ENCODE measurements around the gene ALPK1. TPM values are rescaled to one million over a fixed set of nuclear protein-coding genes. Genes with fewer than 3 reads are reported as not detected.

Gene ALPK1
- polyA plus RNA-seq, 1 donor from 2014 or later = 0.10 TPM

DNA sequence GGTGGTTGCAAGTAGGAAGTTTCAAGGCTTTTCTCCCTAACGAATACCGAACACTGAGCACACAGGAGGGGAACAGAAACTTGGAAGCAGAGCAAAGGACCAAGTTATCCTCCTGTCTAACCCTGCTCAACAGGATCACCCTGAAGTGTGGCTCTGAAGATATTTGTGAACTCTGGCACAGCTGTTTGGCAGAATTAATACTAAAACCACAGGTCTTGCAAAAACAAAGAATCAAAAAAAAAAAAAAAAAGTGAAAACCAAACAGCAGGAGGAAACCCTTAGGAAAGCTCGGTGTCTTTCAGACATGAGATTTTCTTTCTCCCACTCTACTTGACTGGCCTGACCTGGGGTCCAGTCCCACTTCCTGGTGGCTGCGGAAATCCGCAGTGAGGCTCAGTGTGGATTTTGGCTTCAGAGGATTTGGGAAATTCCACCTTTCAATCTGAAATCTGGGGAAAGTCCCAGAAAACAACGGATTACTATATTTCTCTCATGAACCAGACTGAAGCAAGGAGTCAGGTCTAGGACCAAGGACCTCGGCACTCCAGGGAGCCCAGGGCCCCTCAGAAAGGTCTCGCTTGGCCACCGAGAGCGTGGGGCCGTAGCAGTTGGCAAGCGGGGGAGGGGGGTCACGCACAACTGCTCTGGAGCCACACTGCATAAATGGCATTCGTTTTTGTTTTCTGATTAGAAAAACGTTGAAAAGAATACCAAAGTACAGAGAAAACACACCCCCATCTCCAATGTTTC is 12.3 kb upstream of the ALPK1 start:
- Histone ChIP-seq H3K27me3 (ENCODE audit: insufficient read depth, low read depth, low read length) (peaks cover 3% of the 10 kb centered on the region), H3K9me2 (ENCODE audit: insufficient read depth, low read length) (no peaks in the 10 kb centered on the region), H2AFZ (ENCODE audit: low read depth, low read length) (no peak overlapping the region), H3K79me2 (replicated peaks; ENCODE audit: insufficient read depth, low read length) (no peaks in the 10 kb centered on the region), H4K20me1 (ENCODE audit: insufficient read depth) (no peaks in the 10 kb centered on the region), H3K9ac (ENCODE audit: low read length) (peak overlapping the region; percentile 73), H3K36me3 (ENCODE audit: insufficient read depth, low read length) (no peaks in the 10 kb centered on the region), H3K27ac (ENCODE audit: low read length) (no peak overlapping the region), H3K4me3 (ENCODE audit: low read length) (peak overlapping the region; percentile 89), H3K9me3 (ENCODE audit: low read length) (no peaks in the 10 kb centered on the region), H3F3A (ENCODE audit: insufficient read depth, low read length, poor library complexity, severe bottlenecking) (no peaks in the 10 kb centered on the region), H3K4me2 (ENCODE audit: low read length) (peak overlapping the region; percentile 52)
- TF ChIP-seq MXI1 (conservative IDR thresholded peaks at IDR 0.05; ENCODE audit: poor library complexity, severe bottlenecking) (no peak), EP300 (conservative IDR thresholded peaks at IDR 0.05; ENCODE audit: poor library complexity, severe bottlenecking) (no peak), EZH2 (IDR thresholded peaks at IDR 0.05; ENCODE audit: borderline replicate concordance, insufficient read depth, low read length, poor library complexity, severe bottlenecking) (no peak), RAD21 (conservative IDR thresholded peaks at IDR 0.05) (no peak), SMC3 (conservative IDR thresholded peaks at IDR 0.05; ENCODE audit: poor library complexity) (no peak), TAF1 (IDR thresholded peaks at IDR 0.05; ENCODE audit: low read depth) (no peak), POLR2AphosphoS5 (IDR thresholded peaks at IDR 0.05) (no peak)
- TF ChIP-seq, protein P1, sequence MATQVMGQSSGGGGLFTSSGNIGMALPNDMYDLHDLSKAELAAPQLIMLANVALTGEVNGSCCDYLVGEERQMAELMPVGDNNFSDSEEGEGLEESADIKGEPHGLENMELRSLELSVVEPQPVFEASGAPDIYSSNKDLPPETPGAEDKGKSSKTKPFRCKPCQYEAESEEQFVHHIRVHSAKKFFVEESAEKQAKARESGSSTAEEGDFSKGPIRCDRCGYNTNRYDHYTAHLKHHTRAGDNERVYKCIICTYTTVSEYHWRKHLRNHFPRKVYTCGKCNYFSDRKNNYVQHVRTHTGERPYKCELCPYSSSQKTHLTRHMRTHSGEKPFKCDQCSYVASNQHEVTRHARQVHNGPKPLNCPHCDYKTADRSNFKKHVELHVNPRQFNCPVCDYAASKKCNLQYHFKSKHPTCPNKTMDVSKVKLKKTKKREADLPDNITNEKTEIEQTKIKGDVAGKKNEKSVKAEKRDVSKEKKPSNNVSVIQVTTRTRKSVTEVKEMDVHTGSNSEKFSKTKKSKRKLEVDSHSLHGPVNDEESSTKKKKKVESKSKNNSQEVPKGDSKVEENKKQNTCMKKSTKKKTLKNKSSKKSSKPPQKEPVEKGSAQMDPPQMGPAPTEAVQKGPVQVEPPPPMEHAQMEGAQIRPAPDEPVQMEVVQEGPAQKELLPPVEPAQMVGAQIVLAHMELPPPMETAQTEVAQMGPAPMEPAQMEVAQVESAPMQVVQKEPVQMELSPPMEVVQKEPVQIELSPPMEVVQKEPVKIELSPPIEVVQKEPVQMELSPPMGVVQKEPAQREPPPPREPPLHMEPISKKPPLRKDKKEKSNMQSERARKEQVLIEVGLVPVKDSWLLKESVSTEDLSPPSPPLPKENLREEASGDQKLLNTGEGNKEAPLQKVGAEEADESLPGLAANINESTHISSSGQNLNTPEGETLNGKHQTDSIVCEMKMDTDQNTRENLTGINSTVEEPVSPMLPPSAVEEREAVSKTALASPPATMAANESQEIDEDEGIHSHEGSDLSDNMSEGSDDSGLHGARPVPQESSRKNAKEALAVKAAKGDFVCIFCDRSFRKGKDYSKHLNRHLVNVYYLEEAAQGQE (IDR thresholded peaks at IDR 0.05; ENCODE audit: borderline replicate concordance) = no peak
- TF ChIP-seq, protein P2, sequence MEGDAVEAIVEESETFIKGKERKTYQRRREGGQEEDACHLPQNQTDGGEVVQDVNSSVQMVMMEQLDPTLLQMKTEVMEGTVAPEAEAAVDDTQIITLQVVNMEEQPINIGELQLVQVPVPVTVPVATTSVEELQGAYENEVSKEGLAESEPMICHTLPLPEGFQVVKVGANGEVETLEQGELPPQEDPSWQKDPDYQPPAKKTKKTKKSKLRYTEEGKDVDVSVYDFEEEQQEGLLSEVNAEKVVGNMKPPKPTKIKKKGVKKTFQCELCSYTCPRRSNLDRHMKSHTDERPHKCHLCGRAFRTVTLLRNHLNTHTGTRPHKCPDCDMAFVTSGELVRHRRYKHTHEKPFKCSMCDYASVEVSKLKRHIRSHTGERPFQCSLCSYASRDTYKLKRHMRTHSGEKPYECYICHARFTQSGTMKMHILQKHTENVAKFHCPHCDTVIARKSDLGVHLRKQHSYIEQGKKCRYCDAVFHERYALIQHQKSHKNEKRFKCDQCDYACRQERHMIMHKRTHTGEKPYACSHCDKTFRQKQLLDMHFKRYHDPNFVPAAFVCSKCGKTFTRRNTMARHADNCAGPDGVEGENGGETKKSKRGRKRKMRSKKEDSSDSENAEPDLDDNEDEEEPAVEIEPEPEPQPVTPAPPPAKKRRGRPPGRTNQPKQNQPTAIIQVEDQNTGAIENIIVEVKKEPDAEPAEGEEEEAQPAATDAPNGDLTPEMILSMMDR (IDR thresholded peaks at IDR 0.05; ENCODE audit: poor library complexity, severe bottlenecking) = no peak

DNA sequence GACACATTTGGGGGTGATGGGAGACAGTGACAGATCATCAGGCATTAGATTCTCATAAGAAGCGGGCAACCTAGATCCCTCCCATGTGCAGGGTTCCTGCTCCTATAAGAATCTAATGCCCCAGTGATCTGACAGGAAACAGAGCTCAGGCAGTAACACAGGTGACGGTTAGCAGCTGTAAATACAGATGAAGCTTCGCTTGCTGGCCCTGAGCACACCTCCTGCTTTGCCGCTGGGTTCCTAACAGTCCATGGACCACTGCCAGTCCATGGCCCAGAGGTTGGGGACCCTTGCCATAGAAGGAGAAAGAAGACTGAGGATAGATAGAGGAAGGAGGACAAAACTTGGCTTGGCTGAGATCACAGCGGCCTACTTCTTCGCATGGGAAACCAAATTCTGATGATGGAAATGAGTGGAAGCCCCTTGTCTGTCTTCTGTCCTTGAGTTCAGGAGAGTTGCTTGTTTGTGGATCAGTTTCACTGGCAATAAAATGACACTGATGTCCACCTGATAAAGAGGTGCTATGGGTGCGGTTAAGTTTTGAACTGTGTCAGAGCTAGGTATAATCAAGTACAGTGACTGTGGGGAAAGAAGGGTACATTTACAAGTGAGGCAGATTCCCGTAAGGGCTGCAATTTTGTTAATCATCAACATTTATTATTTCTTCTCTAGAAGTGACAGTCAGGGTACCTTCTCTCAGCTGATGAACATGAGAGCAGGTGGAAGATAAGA is 9.7 kb upstream of the ALPK1 start:
- H3K27me3 ChIP-seq (ENCODE audit: insufficient read depth, low read depth, low read length) = peaks cover 3% of the 10 kb centered on the region
- no peaks in the 10 kb centered on the region for H3F3A ChIP-seq (ENCODE audit: insufficient read depth, low read length, poor library complexity, severe bottlenecking)
- no peaks in the 10 kb centered on the region for H3K36me3 ChIP-seq (ENCODE audit: insufficient read depth, low read length)
- H3K79me2 ChIP-seq (replicated peaks; ENCODE audit: insufficient read depth, low read length) = no peaks in the 10 kb centered on the region
- H3K9me2 ChIP-seq (ENCODE audit: insufficient read depth, low read length) = no peaks in the 10 kb centered on the region
- TF ChIP-seq EP300 (conservative IDR thresholded peaks at IDR 0.05; ENCODE audit: poor library complexity, severe bottlenecking) (no peak), POLR2AphosphoS5 (IDR thresholded peaks at IDR 0.05) (no peak), TAF1 (IDR thresholded peaks at IDR 0.05; ENCODE audit: low read depth) (no peak), RAD21 (conservative IDR thresholded peaks at IDR 0.05) (no peak), SMC3 (conservative IDR thresholded peaks at IDR 0.05; ENCODE audit: poor library complexity) (no peak), MXI1 (conservative IDR thresholded peaks at IDR 0.05; ENCODE audit: poor library complexity, severe bottlenecking) (no peak)
- TF ChIP-seq, protein P1 (IDR thresholded peaks at IDR 0.05; ENCODE audit: borderline replicate concordance) = no peak
- TF ChIP-seq, protein P2 (IDR thresholded peaks at IDR 0.05; ENCODE audit: poor library complexity, severe bottlenecking) = no peak
- no peaks in the 10 kb centered on the region for H4K20me1 ChIP-seq (ENCODE audit: insufficient read depth)
- H3K4me3 ChIP-seq (ENCODE audit: low read length) = no peak overlapping the region
- H3K4me2 ChIP-seq (ENCODE audit: low read length) = no peak overlapping the region
- H3K9ac ChIP-seq (ENCODE audit: low read length) = no peak overlapping the region
- no peak overlapping the region for H2AFZ ChIP-seq (ENCODE audit: low read depth, low read length)
- H3K9me3 ChIP-seq (ENCODE audit: low read length) = no peaks in the 10 kb centered on the region
- no peak overlapping the region for H3K27ac ChIP-seq (ENCODE audit: low read length)

All from neural cell (in vitro differentiated cells).